Erythroblast (primary cell): ENCODE results near the gene PRKCZ.

Experiments used
- GATA1 ChIP-seq: IDR thresholded peaks from 2 replicates; pipeline ENCODE4 v1.6.1; 2011; ENCODE audit warnings: low read depth, mild to moderate bottlenecking, control low read depth, low read length, moderate library complexity
- POLR2A ChIP-seq: IDR thresholded peaks from 2 replicates; pipeline ENCODE4 v1.6.1; 2011; ENCODE audit warnings: mild to moderate bottlenecking, low read length

GRCh38 chr1:2053784-2054376 lies 3.7 kb downstream of the PRKCZ start:
- TF ChIP-seq POLR2A = no peak
- TF ChIP-seq GATA1 = no peak
